ENCODE results near the gene ELMO3. TPM values are rescaled to one million over a fixed set of nuclear protein-coding genes. Genes with fewer than 3 reads are reported as not detected.

Gene ELMO3
- total RNA-seq, 8 experiments from 2014 or later: 0.43 to 2.8 (median 1.2) TPM

- H3K4me1 ChIP-seq (replicated peaks in 1 of 2): peaks cover 9 to 10% of the 10 kb centered on the region in 2 donors
- H3K27ac ChIP-seq: peak overlapping the region in 1 of 2 donors; percentile 13
- in situ Hi-C loops (cut with MboI; ENCODE audit: low pct_unique_long_range_greater_than_20kb in 2 of 9, low sequenced_read_pairs in 9 of 9, unreplicated experiment in 9 of 9): loop anchor here in 1 of 9 experiments (25.0 kb wide), 1 partner anchor 166 kb away; the partner anchor contains the start of gene ZDHHC1
- WGBS, 10 experiments: 0 to 6% (median 0%) methylated on average over 5 to 7 of the region's 48 CpGs; no CpG with 5 or more reads in 7 of the 10 experiments
- peak; percentile 38 to 75 (median 70) for ATAC-seq (replicated peaks in 6 of 8)
- peak overlapping the region; percentile 38 to 49 (median 47) for H3K4me3 ChIP-seq
These were observed 47.3 kb downstream of the ELMO3 start for GRCh38 chr16:67246081-67246755.

GRCh38 chr16:67246756-67247191 is 47.8 kb downstream of the ELMO3 start:
- ATAC-seq (replicated peaks in 6 of 8): peak; percentile 0 to 25 (median 7)

GRCh38 chr16:67247192-67248072 is 48.5 kb downstream of the ELMO3 start, which contains the start of gene FHOD1:
TSS of gene FHOD1 (minus strand) at chr16:67247481. CDS start at chr16:67247410, 71 bp downstream.
- WGBS, 10 experiments: 0 to 1% (median 0%) methylated on average over 1 to 14 of the region's 60 CpGs; no CpG with 5 or more reads in 7 of the 10 experiments
- Histone ChIP-seq H3K4me1 (replicated peaks in 1 of 2) (peaks cover 9 to 10% of the 10 kb centered on the region in 2 donors), H3K27ac (no peak within 1 kb of the TSS), H3K4me3 (peak within 1 kb of the TSS; percentile 38 to 49 (median 47))
- in situ Hi-C loops (cut with MboI; ENCODE audit: low pct_unique_long_range_greater_than_20kb in 2 of 9, low sequenced_read_pairs in 9 of 9, unreplicated experiment in 9 of 9): loop anchor here in 1 of 9 experiments (25.0 kb wide), 1 partner anchor 165 kb away; the partner anchor contains the start of gene ZDHHC1
- peak; percentile 47 to 74 (median 62) for ATAC-seq (replicated peaks in 6 of 8)

More at GRCh38 chr16:67246756-67247191, 47.8 kb downstream of the ELMO3 start:
- H3K27ac ChIP-seq: no peak overlapping the region
- peaks cover 9 to 10% of the 10 kb centered on the region in 2 donors for H3K4me1 ChIP-seq (replicated peaks in 1 of 2)
- WGBS, 10 experiments: 0% methylated on average over 4 of the region's 26 CpGs; no CpG with 5 or more reads in 9 of the 10 experiments
- peak overlapping the region; percentile 38 to 49 (median 47) for H3K4me3 ChIP-seq
- in situ Hi-C loops (cut with MboI; ENCODE audit: low pct_unique_long_range_greater_than_20kb in 2 of 9, low sequenced_read_pairs in 9 of 9, unreplicated experiment in 9 of 9): loop anchor here in 1 of 9 experiments (25.0 kb wide), 1 partner anchor 166 kb away; the partner anchor contains the start of gene ZDHHC1

- H3K4me1 ChIP-seq (replicated peaks in 1 of 2): peaks cover 9 to 10% of the 10 kb centered on the region in 2 donors
- in situ Hi-C loops (cut with MboI; ENCODE audit: low pct_unique_long_range_greater_than_20kb in 2 of 9, low sequenced_read_pairs in 9 of 9, unreplicated experiment in 9 of 9): loop anchor here in 1 of 9 experiments (25.0 kb wide), 1 partner anchor 164 kb away; the partner anchor contains the start of gene ZDHHC1
- ATAC-seq (replicated peaks in 6 of 8): no peak
- WGBS, 10 experiments: 0 to 7% (median 0%) methylated on average over 1 to 6 of the region's 7 CpGs; no CpG with 5 or more reads in 3 of the 10 experiments
- H3K27ac ChIP-seq: no peak overlapping the region
- H3K4me3 ChIP-seq: peak overlapping the region; percentile 38 to 49 (median 47)
These were observed 49.1 kb downstream of the ELMO3 start for GRCh38 chr16:67248073-67248400.

- H3K27ac ChIP-seq: no peak within 1 kb of the TSS
- no CpG with 5 or more reads among the region's 75 CpGs for WGBS, 10 experiments
- H3K4me1 ChIP-seq (replicated peaks in 1 of 2): peaks cover 9 to 10% of the 10 kb centered on the region in 2 donors
- peak in 7 of 8 experiments; percentile 1 to 21 (median 7) for ATAC-seq (replicated peaks in 6 of 8)
- H3K4me3 ChIP-seq: peak within 1 kb of the TSS; percentile 38 to 49 (median 47)
- in situ Hi-C loops (cut with MboI; ENCODE audit: low pct_unique_long_range_greater_than_20kb in 2 of 9, low sequenced_read_pairs in 9 of 9, unreplicated experiment in 9 of 9): loop anchor here in 1 of 9 experiments (25.0 kb wide), 1 partner anchor 164 kb away; the partner anchor contains the start of gene ZDHHC1
These were observed 49.7 kb downstream of the ELMO3 start, which contains the start of gene SLC9A5 for GRCh38 chr16:67248401-67249177. TSS of gene SLC9A5 (plus strand) at chr16:67248979. CDS start at chr16:67249015, 36 bp downstream.

GRCh38 chr16:67249178-67250044 is 50.5 kb downstream of the ELMO3 start:
- ATAC-seq (replicated peaks in 6 of 8): no peak
- no peak overlapping the region for H3K27ac ChIP-seq
- 6 to 43% (median 25%) methylated on average over 3 to 5 of the region's 22 CpGs; no CpG with 5 or more reads in 6 of the 10 experiments for WGBS, 10 experiments
- H3K4me1 ChIP-seq (replicated peaks in 1 of 2): peaks cover 9 to 10% of the 10 kb centered on the region in 2 donors
- in situ Hi-C loops (cut with MboI; ENCODE audit: low pct_unique_long_range_greater_than_20kb in 2 of 9, low sequenced_read_pairs in 9 of 9, unreplicated experiment in 9 of 9): loop anchor here in 3 of 9 experiments (25.0 kb wide), 1 partner anchor 163 kb away; the partner anchor contains the start of gene ZDHHC1 (in 3 of the 3)
- peak overlapping the region; percentile 38 to 49 (median 46) for H3K4me3 ChIP-seq

- no peak overlapping the region for H3K27ac ChIP-seq
- WGBS, 10 experiments: 38 to 100% (median 60%) methylated on average over 1 to 4 of the region's 4 CpGs; no CpG with 5 or more reads in 1 of the 10 experiments
- no peak overlapping the region for H3K4me3 ChIP-seq
- in situ Hi-C loops (cut with MboI; ENCODE audit: low pct_unique_long_range_greater_than_20kb in 2 of 9, low sequenced_read_pairs in 9 of 9, unreplicated experiment in 9 of 9): loop anchor here in 2 of 9 experiments (25.0 kb wide), 1 partner anchor 162 kb away; the partner anchor contains the start of gene ZDHHC1 (in 2 of the 2)
- no peak for ATAC-seq (replicated peaks in 6 of 8)
- H3K4me1 ChIP-seq (replicated peaks in 1 of 2): peaks cover 9 to 10% of the 10 kb centered on the region in 2 donors
These were observed 51.1 kb downstream of the ELMO3 start for GRCh38 chr16:67250045-67250327.

GRCh38 chr16:67252609-67253497 is 53.9 kb downstream of the ELMO3 start:
- ATAC-seq (replicated peaks in 6 of 8): no peak
- no peak overlapping the region for H3K27ac ChIP-seq

More at GRCh38 chr16:67252609-67253497, 53.9 kb downstream of the ELMO3 start:
- in situ Hi-C loops (cut with MboI; ENCODE audit: low pct_unique_long_range_greater_than_20kb in 2 of 9, low sequenced_read_pairs in 9 of 9, unreplicated experiment in 9 of 9): loop anchor here in 2 of 9 experiments (25.0 kb wide), 1 partner anchor 159 kb away; the partner anchor contains the start of gene ZDHHC1 (in 2 of the 2)
- WGBS, 10 experiments: 75 to 100% methylated on average over 1 to 2 of the region's 4 CpGs; no CpG with 5 or more reads in 8 of the 10 experiments
- Histone ChIP-seq H3K4me1 (replicated peaks in 1 of 2) (peaks cover 5 to 6% of the 10 kb centered on the region in 2 donors), H3K4me3 (no peak overlapping the region)

Measured in motor neuron (in vitro differentiated cells).